H9 (cell line): ENCODE results near the gene SSNA1. TPM values are rescaled to one million over a fixed set of nuclear protein-coding genes. Genes with fewer than 3 reads are reported as not detected.

Experiments used
- DNase-seq: peaks from one replicate; pipeline ENCODE4 v3.0.0-alpha.2; 2017
- H2AFZ ChIP-seq: one replicate; pipeline ENCODE4 v1.6.1; 2013; ENCODE audit warnings: mild to moderate bottlenecking, low read length, control low read depth, moderate library complexity
- H2AK5ac ChIP-seq: 2 replicates; pipeline ENCODE4 v1.6.1; 2013; ENCODE audit warnings: low read length, control low read depth, mixed read lengths; ENCODE audit not compliant: insufficient read length
- H2BK120ac ChIP-seq: one replicate; pipeline ENCODE4 v1.6.1; 2013; ENCODE audit warnings: low read depth, mild to moderate bottlenecking, low read length, control low read depth, inconsistent platforms; ENCODE audit not compliant: poor library complexity, severe bottlenecking
- H2BK12ac ChIP-seq: 2 replicates; pipeline ENCODE4 v1.6.1; 2013; ENCODE audit warnings: low read length, control low read depth, mixed read lengths, low read depth; ENCODE audit not compliant: insufficient read length
- H2BK15ac ChIP-seq: 2 replicates; pipeline ENCODE4 v1.6.1; 2013; ENCODE audit warnings: low read depth, low read length, control low read depth
- H2BK20ac ChIP-seq: one replicate; pipeline ENCODE4 v1.6.1; 2013; ENCODE audit warnings: low read depth, mild to moderate bottlenecking, low read length, control low read depth, inconsistent platforms; ENCODE audit not compliant: poor library complexity, severe bottlenecking
- H2BK5ac ChIP-seq: 2 replicates; pipeline ENCODE4 v1.6.1; 2013; ENCODE audit warnings: low read length, control low read depth, mixed read lengths; ENCODE audit not compliant: insufficient read length
- H3K14ac ChIP-seq: 2 replicates; pipeline ENCODE4 v1.6.1; 2013; ENCODE audit warnings: low read length, control low read depth; ENCODE audit not compliant: insufficient read depth
- H3K18ac ChIP-seq: 2 replicates; pipeline ENCODE4 v1.6.1; 2013; ENCODE audit warnings: low read depth, mild to moderate bottlenecking, mixed read lengths, low read length, control low read depth; ENCODE audit not compliant: insufficient read length
- H3K23ac ChIP-seq: 2 replicates; pipeline ENCODE4 v1.6.1; 2013; ENCODE audit warnings: low read length, control low read depth, mixed read lengths, low read depth; ENCODE audit not compliant: insufficient read length
- H3K23me2 ChIP-seq: 2 replicates; pipeline ENCODE4 v1.6.1; 2013; ENCODE audit warnings: low read depth, mild to moderate bottlenecking, mixed read lengths, low read length, control low read depth; ENCODE audit not compliant: insufficient read length, poor library complexity, severe bottlenecking
- H3K27ac ChIP-seq: 2 replicates; pipeline ENCODE4 v1.5.1; 2013; ENCODE audit warnings: low read length, control low read depth, mixed read lengths, low read depth; ENCODE audit not compliant: insufficient read length
- H3K27me3 ChIP-seq: 2 replicates; pipeline ENCODE4 v1.6.1; 2013; ENCODE audit warnings: low read length, control low read depth, inconsistent platforms; ENCODE audit not compliant: insufficient read depth
- H3K4ac ChIP-seq: 2 replicates; pipeline ENCODE4 v1.6.1; 2013; ENCODE audit warnings: low read depth, mild to moderate bottlenecking, control low read depth, inconsistent platforms, low read length, moderate library complexity
- H3K4me1 ChIP-seq: 2 replicates; pipeline ENCODE4 v1.6.1; 2013; ENCODE audit warnings: low read length, control low read depth, inconsistent platforms; ENCODE audit not compliant: insufficient read depth
- H3K4me2 ChIP-seq: 2 replicates; pipeline ENCODE4 v1.6.1; 2013; ENCODE audit warnings: low read length, control low read depth, mixed read lengths; ENCODE audit not compliant: insufficient read length, insufficient read depth
- H3K56ac ChIP-seq: 2 replicates; pipeline ENCODE4 v1.6.1; 2013; ENCODE audit warnings: low read depth, mild to moderate bottlenecking, mixed read lengths, low read length, control low read depth; ENCODE audit not compliant: insufficient read length
- H3K79me1 ChIP-seq: 2 replicates; pipeline ENCODE4 v1.6.1; 2013; ENCODE audit warnings: low read depth, mild to moderate bottlenecking, moderate library complexity, low read length, control low read depth, inconsistent platforms; ENCODE audit not compliant: insufficient read depth, poor library complexity, severe bottlenecking
- H3K79me2 ChIP-seq: 2 replicates; pipeline ENCODE4 v1.6.1; 2013; ENCODE audit warnings: low read length, control low read depth, inconsistent platforms; ENCODE audit not compliant: insufficient read depth
- H3K9ac ChIP-seq: 2 replicates; pipeline ENCODE4 v1.6.1; 2013; ENCODE audit warnings: low read length, control low read depth, mixed read lengths; ENCODE audit not compliant: insufficient read length; ENCODE audit errors: extremely low read depth
- H3K9me3 ChIP-seq: one replicate; pipeline ENCODE4 v1.6.1; 2013; ENCODE audit warnings: low read depth, low read length, inconsistent platforms; ENCODE audit not compliant: control insufficient read depth
- H3T11ph ChIP-seq: one replicate; pipeline ENCODE4 v1.6.1; 2013; ENCODE audit warnings: mild to moderate bottlenecking, low read length, control low read depth, inconsistent platforms
- H4K20me1 ChIP-seq: one replicate; pipeline ENCODE4 v1.6.1; 2013; ENCODE audit not compliant: control insufficient read depth, insufficient read length, insufficient read depth
- H4K5ac ChIP-seq: 2 replicates; pipeline ENCODE4 v1.6.1; 2013; ENCODE audit warnings: low read depth, mild to moderate bottlenecking, mixed read lengths, low read length, control low read depth; ENCODE audit not compliant: insufficient read length
- H4K8ac ChIP-seq: replicated peaks from 2 replicates; pipeline ENCODE4 v1.6.1; 2013; ENCODE audit warnings: low read length, control low read depth, mixed read lengths, low read depth; ENCODE audit not compliant: insufficient read length
- H4K91ac ChIP-seq: 2 replicates; pipeline ENCODE4 v1.6.1; 2013; ENCODE audit warnings: low read depth, mild to moderate bottlenecking, moderate library complexity, mixed read lengths, low read length, control low read depth; ENCODE audit not compliant: insufficient read length
- H3K27ac Mint-ChIP-seq, 3 experiments: 2 replicates in 2 of 3; 3 replicates in 1 of 3; pipeline ENCODE4 v1.8.0; 2020 to 2021; ENCODE audit warnings: mixed read lengths in 3 of 3, mild to moderate bottlenecking in 1 of 3, moderate library complexity in 1 of 3
- H3K27me3 Mint-ChIP-seq: 2 replicates; pipeline ENCODE4 v1.8.0; 2021; ENCODE audit warnings: low read depth, mild to moderate bottlenecking, moderate library complexity, mixed read lengths
- H3K36me3 Mint-ChIP-seq, 3 experiments: 2 replicates in 2 of 3; 3 replicates in 1 of 3; pipeline ENCODE4 v1.8.0; 2020 to 2021; ENCODE audit warnings: low read depth in 3 of 3, mixed read lengths in 3 of 3; ENCODE audit not compliant: insufficient read depth in 1 of 3
- H3K4me1 Mint-ChIP-seq, 2 experiments: 2 replicates each; pipeline ENCODE4 v1.8.0; 2020; ENCODE audit warnings: mixed read lengths in 2 of 2
- H3K4me3 Mint-ChIP-seq, 2 experiments: 2 replicates in 1 of 2; 3 replicates in 1 of 2; pipeline ENCODE4 v1.8.0; 2020 to 2021; ENCODE audit warnings: mild to moderate bottlenecking in 2 of 2, mixed read lengths in 2 of 2, moderate library complexity in 1 of 2
- H3K9me3 Mint-ChIP-seq, 2 experiments: 2 replicates in 1 of 2; 3 replicates in 1 of 2; pipeline ENCODE4 v1.8.0; 2020; ENCODE audit warnings: mild to moderate bottlenecking in 2 of 2, mixed read lengths in 2 of 2, moderate library complexity in 1 of 2
- CTCF ChIP-seq: fragments of 200-600 bp; sonication (generic); conservative IDR thresholded peaks from 3 replicates; pipeline ENCODE4 v1.8.0; 2021; ENCODE audit warnings: antibody characterized with exemption, mild to moderate bottlenecking
- WGBS: extraction: QIAGEN DNeasy Blood & Tissue Kit; methylation state at CpG from one replicate; pipeline ENCODE4 v1.1.7; 2013; ENCODE audit warnings: missing lambda C conversion rate, low lambda C conversion rate, mixed read lengths; ENCODE audit not compliant: insufficient read length; ENCODE audit errors: extremely low coverage; 5-methylcytosine and 5-hydroxymethylcytosine counted together
- total RNA-seq: library from RNA; stranded (reverse); gene quantifications from 2 replicates; pipeline ENCODE4 v1.2.1, GENCODE V29; 2021

SSNA1 gene
- total RNA-seq, 1 experiment from 2014 or later = 69.2 TPM

- no peak overlapping the region for H3K4me3 Mint-ChIP-seq
- H3K4me2 ChIP-seq = no peak overlapping the region
Measured at GRCh38 chr9:137236238-137236935, 47.9 kb downstream of the SSNA1 start.

More at GRCh38 chr9:137236238-137236935, 47.9 kb downstream of the SSNA1 start:
- H3K14ac ChIP-seq = no peak overlapping the region
- H3K9ac ChIP-seq = no peak overlapping the region
- no peak overlapping the region for H2BK12ac ChIP-seq
- no CpG with 5 or more reads among the region's 31 CpGs for WGBS
- no peak overlapping the region for H3K27ac ChIP-seq
- no peak overlapping the region for H2BK120ac ChIP-seq
- H4K20me1 ChIP-seq = no peaks in the 10 kb centered on the region
- H4K5ac ChIP-seq = no peak overlapping the region
- H2AK5ac ChIP-seq = no peak overlapping the region
- H3K9me3 Mint-ChIP-seq = no peaks in the 10 kb centered on the region; a peak in 1 of 5 replicates
- no peaks in the 10 kb centered on the region for H3K79me1 ChIP-seq
- no peak overlapping the region for H4K91ac ChIP-seq
- H3K56ac ChIP-seq = no peak overlapping the region
- H3K4me1 Mint-ChIP-seq = peaks cover 12 to 20% of the 10 kb centered on the region in 2 experiments
- no peak overlapping the region for H3K18ac ChIP-seq
- H2BK15ac ChIP-seq = no peak overlapping the region
- no peak overlapping the region for H3K27ac Mint-ChIP-seq
- H4K8ac ChIP-seq = no peak overlapping the region
- no peaks in the 10 kb centered on the region for H3K27me3 ChIP-seq
- no peak overlapping the region for H3K23ac ChIP-seq
- no peak overlapping the region for H2BK5ac ChIP-seq
- peaks cover 7% of the 10 kb centered on the region for H3K27me3 Mint-ChIP-seq
- TF ChIP-seq CTCF = peak; percentile 99
- H2BK20ac ChIP-seq = no peak overlapping the region
- H3T11ph ChIP-seq = no peak overlapping the region
- H3K4ac ChIP-seq = no peak overlapping the region
- peak; percentile 89 for DNase-seq
- no peaks in the 10 kb centered on the region for H3K23me2 ChIP-seq
- no peak overlapping the region for H2AFZ ChIP-seq
- H3K4me1 ChIP-seq = peaks cover 3% of the 10 kb centered on the region; the same call in 1 of the 2 replicates
- H3K79me2 ChIP-seq = no peaks in the 10 kb centered on the region
- H3K9me3 ChIP-seq = no peaks in the 10 kb centered on the region
- peaks cover 3 to 5% (median 4%) of the 10 kb centered on the region in 3 experiments; a peak in 5 of 7 replicates for H3K36me3 Mint-ChIP-seq
